Measurements from ENCODE around the gene EPSTI1.

DNA sequence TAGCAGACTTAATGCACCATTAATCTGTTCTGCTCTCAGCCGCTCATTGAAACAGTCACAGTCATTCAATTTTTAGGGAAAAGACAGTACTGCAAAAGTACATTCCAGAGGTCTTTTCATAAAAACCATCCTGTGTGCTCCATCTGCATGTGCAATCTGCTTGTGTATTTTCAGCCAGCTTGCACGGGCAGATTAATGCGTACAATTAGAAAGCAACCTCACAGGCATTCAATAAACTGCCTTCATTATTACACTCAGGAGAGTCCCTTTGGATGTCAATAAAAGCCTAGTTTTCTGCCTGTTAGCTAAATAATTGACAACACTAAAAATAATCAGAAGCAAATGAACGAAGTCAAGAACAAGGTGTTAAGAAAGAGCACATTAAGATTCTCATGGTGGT lies 41.9 kb downstream of the EPSTI1 start:
- no peak for TF ChIP-seq CTCF (IDR thresholded peaks at IDR 0.05)
- TF ChIP-seq REST (IDR thresholded peaks at IDR 0.05; ENCODE audit: insufficient read depth in 1 of 2, low read depth in 2 of 2, low read length in 1 of 2): no peak
